ENCODE results near the gene UCHL5. TPM values are rescaled to one million over a fixed set of nuclear protein-coding genes. Genes with fewer than 3 reads are reported as not detected.
"Not testable (repeated sequence)": the region's sequence is repeated elsewhere in the genome, so short reads cannot be mapped to it uniquely, and the experiment has no call there.

UCHL5 gene
- total and polyA plus RNA-seq, 3 experiments from 2014 or later = 54.4 to 110 (median 106) TPM

GRCh38 chr1:193005785-193006184, 53.4 kb downstream of the UCHL5 start:
- H3K27ac ChIP-seq (ENCODE audit: low read depth, low read length) = no peak overlapping the region
- peaks cover 0 to 6% (median 3%) of the 10 kb centered on the region in 3 donors for H3K4me1 Mint-ChIP-seq
- no peaks in the 10 kb centered on the region for H3K27me3 ChIP-seq (ENCODE audit: insufficient read depth, low read length, poor library complexity, severe bottlenecking)
- no peaks in the 10 kb centered on the region for H3K27me3 Mint-ChIP-seq
- H3K9me3 ChIP-seq (ENCODE audit: low read length) = no peaks in the 10 kb centered on the region
- peaks cover 0 to 4% (median 3%) of the 10 kb centered on the region in 5 donors for H3K9me3 Mint-ChIP-seq
- ChIA-PET POLR2A (no interaction called here), CTCF (interaction anchor here (1.0 kb wide), 1 partner anchor 200 kb away, joined by 3 read pairs; no protein-coding TSS in a partner anchor)
- no peak overlapping the region for H3K4me3 ChIP-seq (ENCODE audit: low read length)
- no peaks in the 10 kb centered on the region for H3K36me3 ChIP-seq (ENCODE audit: insufficient read depth, low read length)
- H3K36me3 Mint-ChIP-seq = peaks cover 18 to 40% (median 31%) of the 10 kb centered on the region in 3 donors
- no peak for DNase-seq
- H3K4me1 ChIP-seq (ENCODE audit: insufficient read depth, low read length) = no peaks in the 10 kb centered on the region
- H3K4me3 Mint-ChIP-seq = no peak overlapping the region
- no peak overlapping the region for H3K27ac Mint-ChIP-seq

DNA sequence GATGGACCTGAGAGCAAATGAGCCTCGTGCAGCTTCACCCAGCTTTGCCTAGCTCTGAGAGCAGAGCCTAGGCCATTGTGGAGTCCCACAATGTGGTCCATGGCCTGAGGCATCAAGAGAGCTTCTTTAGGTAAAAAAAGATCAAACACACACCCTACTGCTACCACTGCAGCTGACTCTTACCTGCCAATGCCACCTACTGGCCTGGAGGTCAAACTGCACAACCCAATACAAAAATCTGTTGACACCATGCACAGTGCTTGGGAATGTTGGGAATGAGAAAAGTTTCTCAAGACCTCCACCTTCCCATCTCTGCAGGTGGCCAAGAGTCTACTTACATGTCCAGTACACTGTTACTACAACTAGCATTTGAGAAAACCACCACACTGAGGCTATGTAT, 60.6 kb downstream of the UCHL5 start:
- Mint-ChIP-seq H3K36me3 (peaks cover 29 to 65% (median 52%) of the 10 kb centered on the region in 3 donors), H3K27me3 (no peaks in the 10 kb centered on the region), H3K27ac (no peak overlapping the region), H3K4me3 (no peak overlapping the region), H3K9me3 (peaks cover 0 to 5% (median 3%) of the 10 kb centered on the region in 5 donors), H3K4me1 (peaks cover 0 to 5% (median 0%) of the 10 kb centered on the region in 3 donors)
- Histone ChIP-seq H3K9me3 (ENCODE audit: low read length) (no peaks in the 10 kb centered on the region), H3K4me1 (ENCODE audit: insufficient read depth, low read length) (no peaks in the 10 kb centered on the region), H3K36me3 (ENCODE audit: insufficient read depth, low read length) (no peaks in the 10 kb centered on the region), H3K4me3 (ENCODE audit: low read length) (no peak overlapping the region), H3K27ac (ENCODE audit: low read depth, low read length) (no peak overlapping the region), H3K27me3 (ENCODE audit: insufficient read depth, low read length, poor library complexity, severe bottlenecking) (no peaks in the 10 kb centered on the region)
- ChIA-PET CTCF (interaction anchor here (1.1 to 1.8 kb wide), 2 partner anchors 59 to 192 kb away, joined by 3 to 6 read pairs; no protein-coding TSS in a partner anchor), POLR2A (no interaction called here)
- no peak for DNase-seq

DNA sequence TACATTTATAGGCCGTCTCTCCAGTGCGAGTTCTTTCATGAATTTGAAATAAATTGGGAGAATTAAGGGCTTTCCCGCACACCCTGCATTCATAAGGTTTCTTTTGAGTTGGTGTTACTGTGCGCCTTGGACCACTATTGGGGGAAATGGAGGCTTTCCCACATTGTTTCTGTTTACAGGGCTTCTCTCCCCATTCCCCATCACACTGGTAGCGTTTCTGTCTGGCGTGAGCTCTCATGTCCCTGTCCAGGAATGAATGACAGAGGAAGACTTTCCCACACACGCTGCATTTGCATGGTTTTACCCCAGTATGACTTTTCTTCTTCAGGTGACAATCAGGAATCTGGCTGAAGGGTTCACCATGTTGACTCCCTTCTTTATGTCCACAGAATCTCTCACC, 65.0 kb downstream of the UCHL5 start:
- H3K9me3 ChIP-seq (ENCODE audit: low read length) = no peaks in the 10 kb centered on the region
- Mint-ChIP-seq H3K9me3 (peaks cover 0 to 5% (median 3%) of the 10 kb centered on the region in 5 donors), H3K27me3 (no peaks in the 10 kb centered on the region), H3K27ac (no peak overlapping the region), H3K4me1 (peaks cover 0 to 5% (median 0%) of the 10 kb centered on the region in 3 donors), H3K36me3 (peaks cover 19 to 42% (median 30%) of the 10 kb centered on the region in 3 donors), H3K4me3 (no peak overlapping the region)
- CTCF ChIA-PET = no interaction called here
- no peak overlapping the region for H3K4me3 ChIP-seq (ENCODE audit: low read length)
- no peaks in the 10 kb centered on the region for H3K36me3 ChIP-seq (ENCODE audit: insufficient read depth, low read length)
- POLR2A ChIA-PET = no interaction called here
- no peak overlapping the region for H3K27ac ChIP-seq (ENCODE audit: low read depth, low read length)
- H3K27me3 ChIP-seq (ENCODE audit: insufficient read depth, low read length, poor library complexity, severe bottlenecking) = no peaks in the 10 kb centered on the region
- no peak for DNase-seq
- H3K4me1 ChIP-seq (ENCODE audit: insufficient read depth, low read length) = no peaks in the 10 kb centered on the region

GRCh38 chr1:192993426-192994085, 65.6 kb downstream of the UCHL5 start:
- H3K36me3 ChIP-seq (ENCODE audit: insufficient read depth, low read length) = no peaks in the 10 kb centered on the region
- no peak overlapping the region for H3K4me3 ChIP-seq (ENCODE audit: low read length)
- Mint-ChIP-seq H3K4me1 (peaks cover 0 to 3% (median 0%) of the 10 kb centered on the region in 3 donors), H3K4me3 (no peak overlapping the region), H3K27me3 (no peaks in the 10 kb centered on the region), H3K36me3 (peaks cover 14 to 36% (median 24%) of the 10 kb centered on the region in 3 donors), H3K9me3 (peaks cover 0 to 5% (median 3%) of the 10 kb centered on the region in 5 donors), H3K27ac (no peak overlapping the region)
- POLR2A ChIA-PET = no interaction called here
- H3K27me3 ChIP-seq (ENCODE audit: insufficient read depth, low read length, poor library complexity, severe bottlenecking) = no peaks in the 10 kb centered on the region
- no peak overlapping the region for H3K27ac ChIP-seq (ENCODE audit: low read depth, low read length)
- DNase-seq = no peak
- H3K4me1 ChIP-seq (ENCODE audit: insufficient read depth, low read length) = no peaks in the 10 kb centered on the region
- H3K9me3 ChIP-seq (ENCODE audit: low read length) = no peaks in the 10 kb centered on the region
- CTCF ChIA-PET = no interaction called here

GRCh38 chr1:192986748-192987334, 72.3 kb downstream of the UCHL5 start:
- DNase-seq; H3K27me3 ChIP-seq (ENCODE audit: insufficient read depth, low read length, poor library complexity, severe bottlenecking); H3K27ac ChIP-seq (ENCODE audit: low read depth, low read length); H3K4me3 Mint-ChIP-seq; H3K27me3 Mint-ChIP-seq; H3K9me3 Mint-ChIP-seq; H3K4me3 ChIP-seq (ENCODE audit: low read length); H3K36me3 Mint-ChIP-seq; CTCF ChIA-PET; H3K4me1 ChIP-seq (ENCODE audit: insufficient read depth, low read length); H3K36me3 ChIP-seq (ENCODE audit: insufficient read depth, low read length); POLR2A ChIA-PET; H3K27ac Mint-ChIP-seq; H3K9me3 ChIP-seq (ENCODE audit: low read length): not testable (repeated sequence)
- H3K4me1 Mint-ChIP-seq = peaks cover 0 to 10% (median 9%) of the 10 kb centered on the region in 3 donors

DNA sequence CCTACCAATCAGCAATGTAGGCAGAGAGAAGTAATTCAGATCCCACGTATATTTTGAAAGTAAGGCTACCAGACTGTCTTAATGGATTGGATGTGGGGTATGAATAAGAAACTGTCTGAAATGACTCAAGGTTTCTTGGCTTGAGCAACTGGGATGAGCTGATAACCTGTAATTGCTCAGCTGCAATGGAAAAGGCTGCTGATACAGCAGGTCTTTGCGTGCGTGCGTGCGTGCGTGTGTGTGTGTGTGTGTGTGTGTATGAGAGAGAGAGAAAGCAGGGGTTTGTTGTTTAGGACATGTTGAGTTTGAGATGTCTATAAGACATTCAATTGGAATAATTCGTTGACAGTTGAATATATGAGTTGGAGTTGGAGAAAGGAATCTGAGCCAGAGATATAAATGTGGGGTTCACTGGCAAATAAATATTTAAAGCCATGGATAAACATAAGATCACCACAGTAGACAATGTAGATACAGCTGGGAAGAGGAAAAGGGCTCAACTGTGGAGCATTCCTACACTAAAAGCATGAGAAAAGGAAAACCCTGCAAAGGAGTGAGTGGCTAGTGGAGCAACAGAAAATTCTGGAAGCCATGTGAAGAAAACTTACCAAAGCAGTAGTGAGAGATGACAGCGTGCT, 72.9 kb downstream of the UCHL5 start:
- Mint-ChIP-seq H3K36me3 (peaks cover 0 to 7% (median 4%) of the 10 kb centered on the region in 3 donors), H3K9me3 (no peaks in the 10 kb centered on the region), H3K4me3 (no peak overlapping the region), H3K4me1 (peaks cover 0 to 10% (median 9%) of the 10 kb centered on the region in 3 donors), H3K27ac (no peak overlapping the region), H3K27me3 (no peaks in the 10 kb centered on the region)
- Histone ChIP-seq H3K9me3 (ENCODE audit: low read length) (no peaks in the 10 kb centered on the region), H3K36me3 (ENCODE audit: insufficient read depth, low read length) (no peaks in the 10 kb centered on the region), H3K27me3 (ENCODE audit: insufficient read depth, low read length, poor library complexity, severe bottlenecking) (no peaks in the 10 kb centered on the region), H3K4me1 (ENCODE audit: insufficient read depth, low read length) (no peaks in the 10 kb centered on the region), H3K27ac (ENCODE audit: low read depth, low read length) (no peak overlapping the region), H3K4me3 (ENCODE audit: low read length) (no peak overlapping the region)
- no peak for DNase-seq
- CTCF ChIA-PET = no interaction called here
- POLR2A ChIA-PET = no interaction called here

DNA sequence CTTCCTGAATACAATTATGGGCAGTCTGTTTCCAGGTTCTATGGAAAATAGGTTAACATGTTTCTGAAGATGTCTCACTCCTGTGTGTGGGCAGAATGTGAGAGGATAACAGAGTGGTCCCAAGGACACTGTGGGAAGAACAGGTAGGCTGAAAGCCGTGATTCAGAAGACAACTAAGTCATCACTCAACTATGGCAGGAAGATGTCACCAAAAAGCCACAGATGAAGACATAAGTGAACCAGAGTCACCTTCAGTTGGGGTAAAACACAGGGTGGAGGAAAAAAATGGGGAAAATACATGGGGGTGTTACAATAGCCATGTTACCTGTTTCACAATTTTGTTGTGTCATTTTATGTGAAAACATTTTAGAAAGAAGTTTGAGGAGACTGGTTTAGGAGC, 75.1 kb downstream of the UCHL5 start:
- ChIA-PET CTCF (no interaction called here), POLR2A (no interaction called here)
- H3K27me3 Mint-ChIP-seq = peaks cover 0 to 2% of the 10 kb centered on the region in 2 donors
- peaks cover 0 to 13% (median 10%) of the 10 kb centered on the region in 3 donors for H3K4me1 Mint-ChIP-seq
- no peak for DNase-seq
- Histone ChIP-seq H3K4me3 (ENCODE audit: low read length) (no peak overlapping the region), H3K4me1 (ENCODE audit: insufficient read depth, low read length) (no peaks in the 10 kb centered on the region), H3K27ac (ENCODE audit: low read depth, low read length) (no peak overlapping the region), H3K27me3 (ENCODE audit: insufficient read depth, low read length, poor library complexity, severe bottlenecking) (no peaks in the 10 kb centered on the region), H3K36me3 (ENCODE audit: insufficient read depth, low read length) (no peaks in the 10 kb centered on the region), H3K9me3 (ENCODE audit: low read length) (no peaks in the 10 kb centered on the region)
- no peaks in the 10 kb centered on the region for H3K9me3 Mint-ChIP-seq
- no peak overlapping the region for H3K4me3 Mint-ChIP-seq
- peaks cover 7 to 10% (median 7%) of the 10 kb centered on the region in 3 donors for H3K36me3 Mint-ChIP-seq
- H3K27ac Mint-ChIP-seq = peak overlapping the region in 1 of 8 donors; percentile 1

DNA sequence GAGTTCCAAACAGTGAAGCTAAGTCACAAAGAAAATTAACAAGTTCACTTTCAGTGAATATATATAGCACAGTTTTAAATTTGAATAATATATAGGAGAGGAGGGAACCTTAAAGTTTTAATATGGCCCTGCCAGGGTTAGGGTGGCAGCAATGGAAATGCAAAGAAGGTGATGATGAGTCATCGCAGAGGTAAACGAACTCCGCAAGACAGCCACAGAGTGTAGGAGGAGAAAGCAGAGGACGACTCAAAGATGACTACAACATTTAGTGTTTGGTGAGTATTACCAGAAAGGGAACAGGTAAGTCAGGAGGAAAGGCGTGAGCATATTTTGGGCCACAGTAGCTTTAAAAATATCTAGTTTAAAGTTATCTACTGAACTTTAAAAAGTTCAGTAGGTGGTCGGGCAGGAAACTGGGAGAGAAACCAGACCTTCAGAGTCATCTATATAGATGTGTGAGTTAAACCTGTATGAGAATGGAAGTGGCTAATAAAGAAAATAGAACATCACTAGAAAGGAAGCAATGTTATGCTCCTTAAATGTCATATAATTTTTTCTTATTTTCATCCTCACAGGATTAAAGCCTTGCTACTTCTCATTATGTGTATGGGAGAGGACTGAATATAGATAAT, 75.7 kb downstream of the UCHL5 start:
- CTCF ChIA-PET = no interaction called here
- Mint-ChIP-seq H3K27ac (peak overlapping the region in 3 of 8 donors; percentile 45 to 58 (median 52)), H3K36me3 (peaks cover 7 to 10% (median 7%) of the 10 kb centered on the region in 3 donors), H3K4me3 (no peak overlapping the region), H3K27me3 (peaks cover 0 to 2% of the 10 kb centered on the region in 2 donors), H3K9me3 (no peaks in the 10 kb centered on the region), H3K4me1 (peaks cover 0 to 13% (median 10%) of the 10 kb centered on the region in 3 donors)
- Histone ChIP-seq H3K27me3 (ENCODE audit: insufficient read depth, low read length, poor library complexity, severe bottlenecking) (no peaks in the 10 kb centered on the region), H3K4me1 (ENCODE audit: insufficient read depth, low read length) (no peaks in the 10 kb centered on the region), H3K27ac (ENCODE audit: low read depth, low read length) (no peak overlapping the region), H3K36me3 (ENCODE audit: insufficient read depth, low read length) (no peaks in the 10 kb centered on the region), H3K4me3 (ENCODE audit: low read length) (no peak overlapping the region), H3K9me3 (ENCODE audit: low read length) (no peaks in the 10 kb centered on the region)
- POLR2A ChIA-PET = no interaction called here
- DNase-seq = no peak

Data from CD8-positive, alpha-beta memory T cell (primary cell).